Stimulated activated CD8-positive, alpha-beta memory T cell treated with anti-CD3 and anti-CD28 coated beads, Interleukin-7, amount 100 ng/mL, for 24 hours (primary cell): ENCODE data around the gene FBLN1.
"Not testable (repeated sequence)": the region's sequence is repeated elsewhere in the genome, so short reads cannot be mapped to it uniquely, and the experiment has no call there.

ENCODE experiments used
- DNase-seq: peaks from one replicate; pipeline ENCODE4 v3.0.0-alpha.2; 2020; ENCODE audit warnings: low read depth

FBLN1 gene

DNA sequence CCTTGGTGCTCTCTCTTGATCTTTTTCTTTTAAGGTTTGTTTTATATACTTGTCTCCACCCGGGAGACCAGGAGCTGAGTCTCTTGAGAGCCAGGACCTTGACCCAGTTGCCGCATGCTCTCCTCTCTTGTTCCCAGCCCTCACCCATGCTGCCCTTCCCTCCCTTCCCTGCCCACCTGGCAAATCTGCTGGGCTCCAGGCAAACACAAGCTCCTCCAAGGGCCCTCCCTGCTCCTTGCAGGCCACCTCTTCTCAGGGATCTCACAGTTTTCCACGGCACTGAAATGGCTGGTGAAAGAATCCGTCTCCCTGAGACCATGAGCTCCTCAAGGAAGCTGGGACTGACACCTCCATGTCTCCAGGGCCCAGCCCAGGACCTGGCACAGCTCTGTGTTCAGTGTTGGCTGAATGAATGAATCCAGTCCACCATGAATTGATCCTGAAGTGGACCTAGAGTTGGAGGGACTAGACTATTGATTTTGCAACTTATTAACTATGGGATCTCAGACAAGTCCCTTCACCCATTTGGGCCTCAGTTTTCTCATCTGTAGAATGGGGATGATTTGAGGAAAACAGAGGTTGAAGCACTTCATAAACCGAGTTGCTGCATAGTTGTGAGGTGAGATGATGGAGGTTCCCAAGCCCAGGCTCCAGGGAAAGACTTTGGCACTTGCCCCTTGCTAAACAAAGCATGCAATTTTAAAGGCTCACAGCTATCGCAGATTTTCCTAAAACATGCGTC lies 25.1 kb upstream of the FBLN1 start:
- DNase-seq: no peak

DNA sequence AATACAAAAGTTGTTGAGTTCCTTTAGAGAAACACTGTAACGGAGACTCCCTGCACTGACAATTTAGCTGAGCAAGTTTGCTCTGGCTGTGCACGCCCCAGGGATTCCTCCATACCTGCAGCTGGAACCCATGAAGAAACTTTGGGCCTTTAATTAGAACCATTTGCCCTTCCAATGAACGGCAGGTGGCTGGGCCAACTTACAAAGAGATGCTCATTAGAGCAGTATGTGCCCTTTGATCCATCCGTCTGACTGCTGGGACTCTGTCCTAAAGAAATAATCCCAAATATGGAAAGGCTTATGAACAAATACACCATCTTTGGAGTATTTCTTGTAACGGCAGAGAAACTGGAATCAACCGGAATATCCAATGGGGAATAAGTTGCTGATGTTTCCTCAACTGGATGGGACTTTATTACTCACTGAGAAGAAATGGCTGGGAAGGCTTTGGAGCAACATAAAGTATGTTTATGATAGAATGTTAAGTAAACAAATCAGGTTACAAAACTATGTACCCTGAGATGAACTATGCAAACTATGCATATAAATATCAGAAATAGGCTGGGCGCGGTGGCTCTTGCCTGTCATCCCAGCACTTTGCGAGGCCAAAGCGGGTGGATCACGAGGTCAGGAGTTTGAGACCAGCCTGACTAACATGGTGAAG lies 24.4 kb upstream of the FBLN1 start:
- no peak for DNase-seq

DNA sequence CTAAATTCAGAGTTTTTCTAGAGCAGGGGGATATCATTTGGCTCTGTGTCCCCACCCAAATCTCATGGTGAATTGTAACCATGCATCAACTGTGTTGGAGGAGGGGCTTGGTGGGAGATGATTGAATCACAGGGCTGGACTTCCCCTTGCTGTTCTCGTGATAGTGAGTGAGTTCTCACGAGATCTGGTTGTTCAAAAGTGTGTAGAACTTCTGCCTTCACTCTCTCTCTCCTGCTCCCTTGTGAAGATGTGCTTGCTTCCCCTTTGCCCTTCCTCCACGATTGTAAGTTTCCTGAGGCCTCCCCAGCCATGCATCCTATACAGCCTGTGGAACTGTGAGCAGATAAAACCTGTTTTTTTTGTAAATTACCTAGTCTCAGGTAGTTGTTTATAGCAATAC lies 22.0 kb upstream of the FBLN1 start:
- DNase-seq: no peak

DNA sequence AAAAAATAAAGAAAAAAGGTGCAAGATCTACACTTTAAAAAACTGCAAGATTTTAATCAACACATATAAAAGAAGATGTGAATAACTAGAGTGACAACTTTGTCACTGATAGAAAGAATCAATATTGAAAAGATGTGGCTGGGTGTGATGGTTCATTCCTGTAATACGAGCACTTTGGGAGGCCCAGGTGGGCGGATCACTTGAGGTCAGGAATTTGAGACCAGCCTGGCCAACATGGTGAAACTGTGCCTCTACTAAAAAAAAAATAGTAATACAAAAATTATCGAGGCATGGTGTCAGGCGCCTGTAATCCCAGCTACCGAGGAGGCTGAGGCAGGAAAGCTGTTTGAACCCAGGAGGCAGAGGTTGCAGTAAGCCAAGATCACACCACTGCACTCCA lies 21.0 kb upstream of the FBLN1 start:
- no peak for DNase-seq

DNA sequence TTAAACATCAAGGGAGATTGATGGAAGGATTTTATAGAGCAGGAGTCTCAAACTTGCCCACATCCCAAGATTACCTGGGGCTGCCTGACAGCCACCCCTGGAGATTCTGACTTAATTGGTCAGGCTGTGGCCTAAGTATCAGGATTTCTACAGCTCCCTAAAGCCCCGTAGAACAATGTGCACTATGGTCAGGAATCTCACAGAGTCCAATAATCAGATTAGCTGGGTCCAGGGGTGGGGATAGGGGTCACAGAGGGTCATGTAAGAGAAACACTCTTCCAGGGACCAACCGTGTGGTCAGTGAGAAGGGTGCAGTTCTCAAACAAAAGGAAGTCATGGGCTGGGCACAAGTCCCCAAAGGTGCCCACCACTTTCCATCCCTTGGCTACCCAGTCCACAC lies 20.5 kb upstream of the FBLN1 start:
- DNase-seq: no peak

DNA sequence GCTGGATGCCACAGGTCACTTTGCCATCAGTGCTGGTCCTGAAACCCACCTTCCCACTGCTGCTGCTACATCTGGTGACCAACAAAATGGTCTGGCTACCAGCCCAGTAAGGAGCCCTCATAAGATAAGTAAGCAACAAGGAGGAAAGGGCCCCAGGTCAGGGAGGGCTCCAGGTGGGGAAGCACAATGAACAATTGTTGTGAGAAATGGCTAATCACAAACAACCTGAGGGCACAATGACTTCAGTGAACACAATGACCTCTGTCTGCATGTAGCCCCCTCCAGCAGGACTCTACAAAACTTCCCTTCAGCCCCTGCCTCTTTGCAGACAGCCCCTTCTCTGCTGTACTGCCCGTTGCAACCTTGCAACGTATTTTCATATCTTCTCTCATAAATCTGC lies 19.4 kb upstream of the FBLN1 start:
- no peak for DNase-seq

DNA sequence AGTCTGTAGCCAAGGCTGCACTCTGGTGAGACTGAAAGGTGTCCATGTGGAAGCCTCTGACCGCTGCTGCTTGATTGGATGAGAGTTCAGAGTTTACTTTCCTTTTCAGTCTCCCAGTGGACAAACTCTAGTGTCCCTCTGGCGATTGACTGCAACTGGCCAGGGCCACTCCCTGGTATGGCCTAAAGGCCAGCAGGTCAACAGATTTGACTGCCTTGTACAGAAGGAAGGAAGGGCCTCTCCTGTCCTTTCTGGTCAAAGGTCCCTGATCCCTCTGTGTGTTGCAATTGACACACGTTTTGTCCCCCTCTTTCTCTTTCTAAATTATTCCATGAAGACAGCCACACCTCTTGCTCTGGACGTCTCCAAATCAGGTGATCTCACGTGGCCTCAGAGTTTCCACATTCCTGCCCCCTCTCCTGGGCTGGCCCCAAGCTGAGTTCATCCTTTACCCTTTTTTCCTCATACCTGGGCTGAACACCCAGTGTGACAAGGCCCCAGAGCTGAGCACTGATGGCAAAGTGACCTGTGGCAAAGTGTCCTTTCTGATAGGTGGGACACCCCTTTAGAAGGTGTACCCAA lies 18.7 kb upstream of the FBLN1 start:
- no peak for DNase-seq

DNA sequence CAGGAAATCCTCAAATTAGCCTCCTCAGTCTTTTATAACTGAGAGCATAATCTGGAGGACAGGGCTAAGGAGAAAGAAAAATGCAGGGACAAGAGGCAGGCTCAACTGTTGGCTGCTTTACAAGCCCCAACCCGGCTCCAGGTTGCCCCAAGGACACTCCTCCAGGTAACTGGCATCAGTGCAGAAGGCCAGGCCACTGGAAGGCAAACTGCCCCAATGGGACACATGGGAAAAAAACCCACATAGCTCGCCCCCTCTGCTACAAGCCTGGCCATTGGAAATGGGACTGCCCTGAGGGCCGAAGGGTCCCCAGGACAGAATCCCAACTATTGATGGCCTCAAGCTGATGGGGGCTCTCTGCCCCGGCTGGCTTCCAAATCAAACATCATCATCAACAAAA lies 17.9 kb upstream of the FBLN1 start:
- DNase-seq: no peak

DNA sequence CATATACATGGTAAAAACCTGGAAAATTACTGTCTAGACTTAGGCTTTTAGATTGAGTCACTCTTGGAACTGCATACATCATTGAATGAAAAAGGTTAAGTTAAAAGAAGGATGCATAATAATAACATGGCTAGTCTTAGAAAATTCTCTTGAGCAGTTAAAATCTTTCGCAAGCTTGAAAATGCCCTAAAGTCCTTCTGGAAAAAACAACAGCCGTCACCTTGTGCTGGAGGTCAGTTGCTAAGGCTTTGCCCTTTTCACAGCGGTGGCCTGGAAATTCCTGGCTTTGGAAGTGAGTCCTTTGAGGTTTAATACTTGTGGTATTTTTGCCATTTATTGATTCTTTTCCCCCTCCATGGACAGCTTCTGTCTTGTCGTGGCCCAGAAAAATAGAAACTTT lies 17.4 kb upstream of the FBLN1 start:
- DNase-seq: no peak

DNA sequence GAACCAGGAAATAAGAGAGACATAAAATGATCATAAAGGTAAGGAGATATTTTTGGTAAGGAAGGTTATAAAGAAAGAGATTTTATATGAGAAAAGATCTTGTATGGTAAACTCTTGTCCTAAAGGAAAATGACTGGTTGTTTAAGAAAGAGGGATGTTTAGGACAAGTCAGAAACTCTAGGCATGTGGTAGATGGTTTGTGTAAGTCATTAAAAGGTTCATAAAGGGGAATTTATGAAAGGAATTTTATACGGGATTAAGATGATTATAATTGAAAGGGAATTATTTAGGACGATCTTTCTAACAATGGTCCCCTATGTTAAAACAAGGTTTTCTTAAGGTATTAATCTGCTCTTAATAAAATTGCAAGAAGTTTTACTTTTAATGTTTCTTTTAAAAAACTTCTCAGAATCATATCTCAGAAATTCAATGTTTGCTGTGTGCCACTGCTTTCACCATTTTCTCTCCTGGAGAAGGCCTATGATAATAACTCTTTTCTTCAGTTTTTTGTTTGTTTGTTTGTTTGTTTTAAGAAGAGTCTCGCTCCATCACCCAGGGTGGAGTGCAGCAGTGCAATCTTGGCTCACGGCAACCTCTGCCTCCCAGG lies 13.8 kb upstream of the FBLN1 start:
- DNase-seq: no peak

DNA sequence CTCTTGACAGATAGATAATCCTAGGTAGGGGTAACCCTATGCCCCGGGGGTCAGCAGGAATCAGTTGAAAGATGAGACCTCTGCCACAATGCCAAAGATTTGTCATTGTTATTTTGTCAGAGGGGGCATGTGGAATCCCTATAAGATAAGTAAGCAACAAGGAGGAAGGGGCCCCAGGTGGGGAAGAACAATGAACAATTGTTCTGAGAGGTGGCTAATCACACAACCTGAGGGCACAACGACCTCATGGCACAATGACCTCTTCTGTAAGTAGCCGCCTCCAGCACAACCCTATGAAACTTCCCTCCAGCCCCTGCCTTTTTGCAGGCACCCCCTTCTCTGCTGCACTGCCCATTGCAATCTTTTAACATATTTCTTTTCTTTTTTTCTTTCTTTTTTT lies 11.8 kb upstream of the FBLN1 start:
- DNase-seq: no peak

DNA sequence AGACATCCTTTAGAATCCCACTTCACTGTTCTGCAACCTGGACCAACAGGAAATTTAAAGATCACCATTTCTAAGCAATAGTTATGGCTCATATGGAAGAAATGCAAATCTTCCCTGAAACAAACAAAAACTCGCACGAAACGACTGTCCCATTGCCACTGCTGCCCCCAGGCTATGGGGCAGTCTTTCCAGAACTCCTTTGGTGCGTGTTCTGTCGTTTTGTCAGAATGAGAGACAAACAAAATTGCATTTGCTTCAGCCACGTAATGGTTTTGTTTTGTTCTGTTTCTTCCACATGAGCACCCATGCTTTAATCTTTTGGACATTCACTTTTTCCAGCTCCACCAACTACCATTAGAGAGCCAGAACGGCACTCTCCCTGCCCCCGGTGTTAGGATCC lies 10.8 kb upstream of the FBLN1 start:
- no peak for DNase-seq

DNA sequence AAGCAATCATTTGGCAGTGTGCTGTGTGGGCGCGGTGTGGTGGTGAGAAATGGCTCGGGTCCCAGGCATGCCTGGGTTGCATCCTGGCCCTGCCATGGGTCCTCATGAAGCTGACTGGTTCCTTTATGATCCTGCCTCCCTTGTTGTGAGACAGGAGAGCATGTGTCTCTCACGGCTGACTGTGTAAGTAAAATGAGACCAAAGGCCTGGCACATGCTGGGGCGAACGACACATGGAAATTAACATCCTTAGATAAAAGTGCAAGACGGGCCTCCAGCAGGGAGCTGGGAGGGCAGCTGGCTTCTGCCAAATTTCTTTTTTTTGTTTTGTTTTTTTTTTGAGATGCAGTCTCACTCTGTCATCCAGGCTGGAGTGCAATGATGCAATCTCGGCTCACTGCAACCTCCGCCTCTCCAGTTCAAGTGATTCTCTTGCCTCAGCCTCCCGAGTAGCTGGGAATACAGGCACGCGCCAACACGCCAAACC lies 9.4 kb upstream of the FBLN1 start:
- DNase-seq: no peak

DNA sequence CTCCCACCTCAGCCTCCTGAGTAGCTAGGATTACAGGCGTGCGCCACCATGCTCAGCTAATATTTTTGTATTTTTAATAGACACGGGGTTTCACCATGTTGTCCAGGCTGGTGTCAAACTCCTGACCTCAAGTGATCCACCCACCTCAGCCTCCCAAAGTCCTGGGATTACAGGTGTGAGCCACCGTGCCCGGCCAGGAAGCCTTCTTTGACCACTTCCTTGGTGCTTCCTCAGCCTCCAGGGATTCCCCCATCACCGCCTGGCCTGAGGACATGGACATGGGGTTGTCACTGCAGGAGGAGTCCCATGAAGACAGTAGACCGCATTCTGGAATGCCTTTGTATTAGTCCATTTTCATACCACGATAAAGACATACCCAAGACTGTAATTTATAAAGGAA lies 8.4 kb upstream of the FBLN1 start:
- DNase-seq: not testable (repeated sequence)

DNA sequence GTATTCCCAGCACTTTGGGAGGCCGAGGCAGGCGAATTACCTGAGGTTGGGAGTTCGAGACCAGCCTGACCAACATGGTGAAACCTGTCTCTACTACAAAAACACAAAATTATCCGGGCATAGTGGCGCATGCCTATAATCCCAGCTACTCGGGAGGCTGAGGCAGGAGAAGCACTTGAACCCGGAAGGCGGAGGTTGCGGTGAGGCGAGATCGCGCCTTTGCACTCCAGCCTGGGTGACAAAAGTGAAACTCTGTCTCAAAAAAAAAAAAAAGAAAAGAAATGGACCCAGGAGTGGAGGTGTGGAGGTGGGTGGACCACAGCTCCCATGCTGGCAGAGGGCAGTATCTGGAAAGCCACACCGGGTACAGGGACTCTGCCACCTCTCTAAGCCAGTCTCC lies 7.1 kb upstream of the FBLN1 start:
- DNase-seq: not testable (repeated sequence)

DNA sequence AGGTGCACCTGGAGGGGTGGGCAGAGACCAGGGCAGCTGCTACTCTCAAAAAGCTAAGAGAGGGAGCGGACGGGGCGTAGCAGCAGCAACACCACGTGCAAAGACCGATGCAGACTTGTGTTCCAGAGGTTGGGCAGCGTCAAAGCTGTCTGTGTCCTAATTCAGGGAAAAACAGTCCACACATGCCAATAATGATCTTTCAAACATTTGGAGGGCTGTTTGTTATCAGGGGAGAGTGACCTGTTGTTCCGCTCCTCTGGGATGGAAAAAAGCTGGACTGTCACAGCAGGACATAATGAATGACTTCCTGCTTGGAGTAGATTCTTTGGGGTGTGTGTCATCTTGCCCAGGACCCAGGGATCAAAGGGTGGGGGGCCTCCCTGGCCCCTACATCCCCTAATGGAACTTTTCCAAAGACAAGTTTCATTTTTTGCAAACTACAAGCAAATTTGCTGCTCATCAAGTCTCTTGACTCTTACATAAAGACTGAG lies 6.2 kb upstream of the FBLN1 start:
- DNase-seq: no peak

DNA sequence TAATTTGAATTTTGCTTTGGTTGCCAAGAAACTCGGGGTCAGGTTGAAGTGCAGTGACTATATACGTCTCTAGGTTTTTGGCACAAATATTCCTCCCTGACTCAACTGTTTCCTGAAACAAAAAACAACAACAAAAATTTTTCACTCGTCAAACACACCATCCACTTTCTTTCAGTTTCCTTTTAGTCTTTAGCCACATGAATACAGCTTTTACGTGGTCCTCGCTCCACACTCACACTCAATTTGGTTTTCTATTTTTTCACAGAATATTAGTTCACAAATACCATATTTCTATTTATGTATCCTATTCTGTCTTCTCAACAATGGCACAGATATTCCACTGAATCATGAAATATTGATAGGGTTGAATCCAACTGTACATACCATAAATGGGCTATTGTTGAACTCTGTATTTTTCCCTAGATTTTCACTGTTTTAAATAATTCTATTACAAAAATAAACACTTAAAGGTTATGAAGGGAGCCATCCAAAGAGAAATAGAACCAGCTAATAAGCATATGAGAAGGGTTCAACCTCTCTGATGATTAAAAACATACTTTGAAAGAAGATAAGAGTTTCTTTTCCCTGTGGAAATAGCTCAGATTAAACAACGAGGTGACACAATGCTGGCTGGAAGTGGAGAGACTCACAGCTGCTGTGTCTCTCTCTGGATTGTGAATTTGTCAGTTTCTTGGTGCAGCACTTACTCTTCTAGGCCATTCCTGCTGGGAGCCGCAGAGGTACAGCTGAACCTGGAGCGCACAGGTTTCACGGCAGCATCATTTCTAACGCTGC lies 5.1 kb upstream of the FBLN1 start:
- DNase-seq: no peak

DNA sequence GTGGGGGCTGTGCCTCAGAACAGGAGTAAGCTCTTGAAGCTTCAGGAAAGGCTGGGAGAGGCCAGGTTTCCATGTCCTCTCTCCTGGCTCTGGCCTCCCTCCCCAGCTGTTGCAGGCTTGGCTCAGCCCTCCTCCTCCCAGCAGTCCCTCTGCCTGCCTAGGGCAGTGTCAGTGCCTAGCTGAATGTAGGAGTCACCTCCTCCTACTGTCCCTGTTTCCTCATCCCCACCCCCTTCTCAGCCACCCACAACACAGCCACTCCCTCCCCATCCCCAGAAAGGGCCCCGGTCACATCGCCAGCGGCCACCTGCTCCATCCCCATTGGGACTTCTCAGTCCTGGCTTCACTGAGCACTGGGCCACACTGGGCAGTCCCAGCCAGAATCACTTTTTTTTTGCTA lies 2.9 kb upstream of the FBLN1 start:
- DNase-seq: no peak

DNA sequence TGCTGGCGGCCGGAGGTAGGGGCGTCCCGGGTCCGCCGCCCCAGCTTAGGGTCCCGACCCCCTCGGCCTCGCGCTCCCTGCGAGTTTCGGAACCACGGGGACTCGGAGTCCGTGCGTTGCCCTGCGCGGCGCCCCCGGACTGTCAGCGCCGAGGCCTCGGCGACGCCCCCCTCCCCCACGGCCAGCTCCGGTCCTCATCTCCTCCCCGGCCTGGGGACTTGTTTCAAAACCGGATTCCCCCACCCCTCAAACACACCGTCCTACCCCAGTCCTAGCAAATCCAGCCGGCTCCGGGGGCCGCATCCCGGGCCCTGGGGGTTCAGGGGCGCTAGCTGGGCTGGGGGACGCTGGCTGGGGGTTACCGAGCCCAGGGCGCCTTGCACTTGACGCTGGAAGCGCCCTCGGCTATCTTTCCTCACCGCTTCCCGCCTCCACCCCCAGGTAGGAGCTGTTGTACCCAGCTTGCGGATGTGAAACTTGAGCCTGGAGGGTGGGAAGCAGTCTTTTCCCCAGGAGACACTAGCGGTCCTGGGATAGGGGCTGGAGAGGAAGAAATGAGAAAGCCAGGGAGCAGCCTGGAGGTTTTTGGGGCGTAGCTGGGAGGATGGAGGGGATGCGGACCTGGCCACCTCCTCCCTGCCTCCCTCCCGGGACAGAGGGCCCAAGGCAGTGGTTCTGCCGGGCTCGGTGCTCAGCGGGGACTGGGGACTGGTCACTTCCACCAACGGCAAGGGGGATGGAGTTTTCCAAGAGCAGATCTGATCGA lies 550 bp downstream of the FBLN1 start:
- no peak for DNase-seq

DNA sequence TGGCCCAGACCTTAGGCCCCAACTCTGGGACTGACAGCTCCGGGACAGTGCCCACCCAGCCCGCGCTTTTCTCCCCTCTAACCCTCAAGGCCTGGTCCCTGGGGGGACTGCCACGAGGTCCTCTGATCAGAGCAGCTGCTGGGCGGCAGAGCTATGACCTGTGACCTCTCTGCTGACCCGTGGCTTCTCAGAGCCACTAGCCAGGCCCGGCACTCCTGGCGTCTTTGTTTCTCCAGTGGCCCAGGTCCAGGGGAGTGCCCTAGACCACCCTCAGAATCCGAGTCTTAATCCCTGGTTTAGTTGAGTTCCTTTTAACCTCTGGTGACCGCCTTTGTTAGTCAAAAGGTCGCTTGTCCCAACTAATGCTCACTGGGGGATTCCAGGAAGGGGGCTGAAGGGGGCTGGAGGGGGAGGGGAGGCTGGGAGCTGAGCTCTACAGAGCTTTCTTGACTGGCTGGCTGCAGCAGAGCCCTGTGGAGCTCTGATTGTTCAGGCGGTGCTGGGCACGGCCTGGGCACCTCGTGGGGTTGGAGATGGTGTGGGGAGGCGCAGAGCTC lies 1.2 kb downstream of the FBLN1 start:
- no peak for DNase-seq
